H9 (cell line): Measurements from ENCODE around the gene PTGER2. TPM values are rescaled to one million over a fixed set of nuclear protein-coding genes. Genes with fewer than 3 reads are reported as not detected.

ENCODE experiments used
- DNase-seq: peaks from one replicate; pipeline ENCODE4 v3.0.0-alpha.2; 2017
- H2AFZ ChIP-seq: one replicate; pipeline ENCODE4 v1.6.1; 2013; ENCODE audit warnings: mild to moderate bottlenecking, low read length, control low read depth, moderate library complexity
- H2AK5ac ChIP-seq: 2 replicates; pipeline ENCODE4 v1.6.1; 2013; ENCODE audit warnings: low read length, control low read depth, mixed read lengths; ENCODE audit not compliant: insufficient read length
- H2BK120ac ChIP-seq: one replicate; pipeline ENCODE4 v1.6.1; 2013; ENCODE audit warnings: low read depth, mild to moderate bottlenecking, low read length, control low read depth, inconsistent platforms; ENCODE audit not compliant: poor library complexity, severe bottlenecking
- H2BK12ac ChIP-seq: 2 replicates; pipeline ENCODE4 v1.6.1; 2013; ENCODE audit warnings: low read length, control low read depth, mixed read lengths, low read depth; ENCODE audit not compliant: insufficient read length
- H2BK15ac ChIP-seq: 2 replicates; pipeline ENCODE4 v1.6.1; 2013; ENCODE audit warnings: low read depth, low read length, control low read depth
- H2BK20ac ChIP-seq: one replicate; pipeline ENCODE4 v1.6.1; 2013; ENCODE audit warnings: low read depth, mild to moderate bottlenecking, low read length, control low read depth, inconsistent platforms; ENCODE audit not compliant: poor library complexity, severe bottlenecking
- H2BK5ac ChIP-seq: 2 replicates; pipeline ENCODE4 v1.6.1; 2013; ENCODE audit warnings: low read length, control low read depth, mixed read lengths; ENCODE audit not compliant: insufficient read length
- H3K14ac ChIP-seq: 2 replicates; pipeline ENCODE4 v1.6.1; 2013; ENCODE audit warnings: low read length, control low read depth; ENCODE audit not compliant: insufficient read depth
- H3K18ac ChIP-seq: 2 replicates; pipeline ENCODE4 v1.6.1; 2013; ENCODE audit warnings: low read depth, mild to moderate bottlenecking, mixed read lengths, low read length, control low read depth; ENCODE audit not compliant: insufficient read length
- H3K23ac ChIP-seq: 2 replicates; pipeline ENCODE4 v1.6.1; 2013; ENCODE audit warnings: low read length, control low read depth, mixed read lengths, low read depth; ENCODE audit not compliant: insufficient read length
- H3K23me2 ChIP-seq: 2 replicates; pipeline ENCODE4 v1.6.1; 2013; ENCODE audit warnings: low read depth, mild to moderate bottlenecking, mixed read lengths, low read length, control low read depth; ENCODE audit not compliant: insufficient read length, poor library complexity, severe bottlenecking
- H3K27ac ChIP-seq: 2 replicates; pipeline ENCODE4 v1.5.1; 2013; ENCODE audit warnings: low read length, control low read depth, mixed read lengths, low read depth; ENCODE audit not compliant: insufficient read length
- H3K27me3 ChIP-seq: 2 replicates; pipeline ENCODE4 v1.6.1; 2013; ENCODE audit warnings: low read length, control low read depth, inconsistent platforms; ENCODE audit not compliant: insufficient read depth
- H3K4ac ChIP-seq: 2 replicates; pipeline ENCODE4 v1.6.1; 2013; ENCODE audit warnings: low read depth, mild to moderate bottlenecking, control low read depth, inconsistent platforms, low read length, moderate library complexity
- H3K4me1 ChIP-seq: 2 replicates; pipeline ENCODE4 v1.6.1; 2013; ENCODE audit warnings: low read length, control low read depth, inconsistent platforms; ENCODE audit not compliant: insufficient read depth
- H3K4me2 ChIP-seq: 2 replicates; pipeline ENCODE4 v1.6.1; 2013; ENCODE audit warnings: low read length, control low read depth, mixed read lengths; ENCODE audit not compliant: insufficient read length, insufficient read depth
- H3K56ac ChIP-seq: 2 replicates; pipeline ENCODE4 v1.6.1; 2013; ENCODE audit warnings: low read depth, mild to moderate bottlenecking, mixed read lengths, low read length, control low read depth; ENCODE audit not compliant: insufficient read length
- H3K79me1 ChIP-seq: 2 replicates; pipeline ENCODE4 v1.6.1; 2013; ENCODE audit warnings: low read depth, mild to moderate bottlenecking, moderate library complexity, low read length, control low read depth, inconsistent platforms; ENCODE audit not compliant: insufficient read depth, poor library complexity, severe bottlenecking
- H3K79me2 ChIP-seq: 2 replicates; pipeline ENCODE4 v1.6.1; 2013; ENCODE audit warnings: low read length, control low read depth, inconsistent platforms; ENCODE audit not compliant: insufficient read depth
- H3K9ac ChIP-seq: 2 replicates; pipeline ENCODE4 v1.6.1; 2013; ENCODE audit warnings: low read length, control low read depth, mixed read lengths; ENCODE audit not compliant: insufficient read length; ENCODE audit errors: extremely low read depth
- H3K9me3 ChIP-seq: one replicate; pipeline ENCODE4 v1.6.1; 2013; ENCODE audit warnings: low read depth, low read length, inconsistent platforms; ENCODE audit not compliant: control insufficient read depth
- H3T11ph ChIP-seq: one replicate; pipeline ENCODE4 v1.6.1; 2013; ENCODE audit warnings: mild to moderate bottlenecking, low read length, control low read depth, inconsistent platforms
- H4K20me1 ChIP-seq: one replicate; pipeline ENCODE4 v1.6.1; 2013; ENCODE audit not compliant: control insufficient read depth, insufficient read length, insufficient read depth
- H4K5ac ChIP-seq: 2 replicates; pipeline ENCODE4 v1.6.1; 2013; ENCODE audit warnings: low read depth, mild to moderate bottlenecking, mixed read lengths, low read length, control low read depth; ENCODE audit not compliant: insufficient read length
- H4K8ac ChIP-seq: replicated peaks from 2 replicates; pipeline ENCODE4 v1.6.1; 2013; ENCODE audit warnings: low read length, control low read depth, mixed read lengths, low read depth; ENCODE audit not compliant: insufficient read length
- H4K91ac ChIP-seq: 2 replicates; pipeline ENCODE4 v1.6.1; 2013; ENCODE audit warnings: low read depth, mild to moderate bottlenecking, moderate library complexity, mixed read lengths, low read length, control low read depth; ENCODE audit not compliant: insufficient read length
- H3K27ac Mint-ChIP-seq, 3 experiments: 2 replicates in 2 of 3; 3 replicates in 1 of 3; pipeline ENCODE4 v1.8.0; 2020 to 2021; ENCODE audit warnings: mixed read lengths in 3 of 3, mild to moderate bottlenecking in 1 of 3, moderate library complexity in 1 of 3
- H3K27me3 Mint-ChIP-seq: 2 replicates; pipeline ENCODE4 v1.8.0; 2021; ENCODE audit warnings: low read depth, mild to moderate bottlenecking, moderate library complexity, mixed read lengths
- H3K36me3 Mint-ChIP-seq, 3 experiments: 2 replicates in 2 of 3; 3 replicates in 1 of 3; pipeline ENCODE4 v1.8.0; 2020 to 2021; ENCODE audit warnings: low read depth in 3 of 3, mixed read lengths in 3 of 3; ENCODE audit not compliant: insufficient read depth in 1 of 3
- H3K4me1 Mint-ChIP-seq, 2 experiments: 2 replicates each; pipeline ENCODE4 v1.8.0; 2020; ENCODE audit warnings: mixed read lengths in 2 of 2
- H3K4me3 Mint-ChIP-seq, 2 experiments: 2 replicates in 1 of 2; 3 replicates in 1 of 2; pipeline ENCODE4 v1.8.0; 2020 to 2021; ENCODE audit warnings: mild to moderate bottlenecking in 2 of 2, mixed read lengths in 2 of 2, moderate library complexity in 1 of 2
- H3K9me3 Mint-ChIP-seq, 2 experiments: 2 replicates in 1 of 2; 3 replicates in 1 of 2; pipeline ENCODE4 v1.8.0; 2020; ENCODE audit warnings: mild to moderate bottlenecking in 2 of 2, mixed read lengths in 2 of 2, moderate library complexity in 1 of 2
- WGBS: extraction: QIAGEN DNeasy Blood & Tissue Kit; methylation state at CpG from one replicate; pipeline ENCODE4 v1.1.7; 2013; ENCODE audit warnings: missing lambda C conversion rate, low lambda C conversion rate, mixed read lengths; ENCODE audit not compliant: insufficient read length; ENCODE audit errors: extremely low coverage; 5-methylcytosine and 5-hydroxymethylcytosine counted together
- total RNA-seq: library from RNA; stranded (reverse); gene quantifications from 2 replicates; pipeline ENCODE4 v1.2.1, GENCODE V29; 2021
- TF ChIP-seq, protein P1 (sequence below): fragments of 200-600 bp; sonication (generic); conservative IDR thresholded peaks from 3 replicates; pipeline ENCODE4 v1.8.0; 2021; ENCODE audit warnings: antibody characterized with exemption, mild to moderate bottlenecking

PTGER2 gene
- total RNA-seq, 1 experiment from 2014 or later, result 1.0 TPM

DNA sequence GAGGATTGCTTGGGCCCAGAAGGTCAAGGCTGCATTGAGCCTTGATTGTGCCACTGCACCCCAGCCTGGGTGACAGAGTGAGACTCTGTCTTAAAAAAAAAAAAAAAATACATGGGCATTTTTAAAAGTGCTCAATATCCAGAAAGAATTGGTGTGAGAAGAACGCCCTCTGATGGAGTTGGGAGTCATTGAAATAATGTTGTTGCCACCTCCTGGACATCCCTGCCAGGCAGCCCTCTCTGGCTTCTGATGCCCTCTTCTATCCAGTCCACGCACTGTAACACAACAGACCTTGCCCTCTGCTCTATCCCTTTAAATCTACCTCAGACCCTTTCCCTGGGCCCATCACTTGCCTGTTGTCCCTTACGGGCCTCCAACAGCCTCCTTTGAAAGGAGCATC, 41.7 kb upstream of the PTGER2 start:
- H4K20me1 ChIP-seq, result no peaks in the 10 kb centered on the region
- TF ChIP-seq, protein P1, sequence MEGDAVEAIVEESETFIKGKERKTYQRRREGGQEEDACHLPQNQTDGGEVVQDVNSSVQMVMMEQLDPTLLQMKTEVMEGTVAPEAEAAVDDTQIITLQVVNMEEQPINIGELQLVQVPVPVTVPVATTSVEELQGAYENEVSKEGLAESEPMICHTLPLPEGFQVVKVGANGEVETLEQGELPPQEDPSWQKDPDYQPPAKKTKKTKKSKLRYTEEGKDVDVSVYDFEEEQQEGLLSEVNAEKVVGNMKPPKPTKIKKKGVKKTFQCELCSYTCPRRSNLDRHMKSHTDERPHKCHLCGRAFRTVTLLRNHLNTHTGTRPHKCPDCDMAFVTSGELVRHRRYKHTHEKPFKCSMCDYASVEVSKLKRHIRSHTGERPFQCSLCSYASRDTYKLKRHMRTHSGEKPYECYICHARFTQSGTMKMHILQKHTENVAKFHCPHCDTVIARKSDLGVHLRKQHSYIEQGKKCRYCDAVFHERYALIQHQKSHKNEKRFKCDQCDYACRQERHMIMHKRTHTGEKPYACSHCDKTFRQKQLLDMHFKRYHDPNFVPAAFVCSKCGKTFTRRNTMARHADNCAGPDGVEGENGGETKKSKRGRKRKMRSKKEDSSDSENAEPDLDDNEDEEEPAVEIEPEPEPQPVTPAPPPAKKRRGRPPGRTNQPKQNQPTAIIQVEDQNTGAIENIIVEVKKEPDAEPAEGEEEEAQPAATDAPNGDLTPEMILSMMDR, result peak; percentile 68
- Mint-ChIP-seq H3K4me1 (peaks cover 18 to 21% of the 10 kb centered on the region in 2 experiments), H3K27me3 (peaks cover 43% of the 10 kb centered on the region), H3K36me3 (peaks cover 0 to 3% (median 0%) of the 10 kb centered on the region in 3 experiments; a peak in 2 of 7 replicates), H3K27ac (no peak overlapping the region), H3K9me3 (peaks cover 0 to 3% of the 10 kb centered on the region in 2 experiments; a peak in 1 of 5 replicates), H3K4me3 (no peak overlapping the region)
- WGBS, result no CpG with 5 or more reads among the region's 3 CpGs
- H2BK120ac ChIP-seq, result no peak overlapping the region
- H4K91ac ChIP-seq, result no peak overlapping the region
- H2BK12ac ChIP-seq, result no peak overlapping the region
- H3K18ac ChIP-seq, result no peak overlapping the region
- peaks cover 2% of the 10 kb centered on the region; the same call in 1 of the 2 replicates for H3K4me1 ChIP-seq
- peaks cover 14% of the 10 kb centered on the region for H3K23me2 ChIP-seq
- H2BK20ac ChIP-seq, result no peak overlapping the region
- peaks cover 26% of the 10 kb centered on the region; the same call in 1 of the 2 replicates for H3K27me3 ChIP-seq
- no peak overlapping the region for H2AFZ ChIP-seq
- DNase-seq, result no peak
- H3K9me3 ChIP-seq, result no peaks in the 10 kb centered on the region
- H3K14ac ChIP-seq, result no peak overlapping the region
- no peak overlapping the region for H2BK15ac ChIP-seq
- no peak overlapping the region for H4K5ac ChIP-seq
- no peak overlapping the region for H3K9ac ChIP-seq
- H3T11ph ChIP-seq, result no peak overlapping the region
- no peak overlapping the region for H2BK5ac ChIP-seq
- H4K8ac ChIP-seq, result no peak overlapping the region
- H3K4me2 ChIP-seq, result no peak overlapping the region
- no peaks in the 10 kb centered on the region for H3K79me1 ChIP-seq
- no peak overlapping the region for H3K56ac ChIP-seq
- H3K27ac ChIP-seq, result no peak overlapping the region
- no peak overlapping the region for H3K23ac ChIP-seq
- H2AK5ac ChIP-seq, result no peak overlapping the region
- H3K4ac ChIP-seq, result no peak overlapping the region
- no peaks in the 10 kb centered on the region for H3K79me2 ChIP-seq
